Measurements from ENCODE around the gene LHPP.

LHPP gene

GRCh38 chr10:124422742-124423141 lies 38.9 kb upstream of the LHPP start:
- Histone ChIP-seq H3K14ac (ENCODE audit: low read length in 2 of 2) (no peak overlapping the region), H3K9ac (ENCODE audit: low read length) (no peak overlapping the region), H3K4me3 (ENCODE audit: insufficient read depth in 1 of 2, low read depth in 1 of 2, low read length in 2 of 2) (no peak overlapping the region), H2BK12ac (ENCODE audit: low read length in 2 of 2) (no peak overlapping the region), H3K18ac (ENCODE audit: low read depth in 1 of 2, low read length in 2 of 2) (no peak overlapping the region), H3K36me3 (ENCODE audit: control insufficient read depth in 1 of 2, insufficient read depth in 2 of 2, low read depth in 1 of 2, low read length in 2 of 2) (no peaks in the 10 kb centered on the region), H3K23ac (ENCODE audit: low read length in 2 of 2) (no peak overlapping the region), H2BK5ac (ENCODE audit: low read depth, low read length, poor library complexity, severe bottlenecking) (no peak overlapping the region), H2AFZ (ENCODE audit: low read depth, low read length) (no peak overlapping the region), H3K4ac (ENCODE audit: low read depth in 1 of 2, low read length in 2 of 2) (no peak overlapping the region), H3K79me1 (replicated peaks; ENCODE audit: low read length, poor library complexity, severe bottlenecking) (peaks cover 1% of the 10 kb centered on the region), H2BK15ac (ENCODE audit: low read depth, poor library complexity, severe bottlenecking) (no peak overlapping the region), H2BK120ac (ENCODE audit: low read depth, low read length) (no peak overlapping the region), H3K27me3 (ENCODE audit: control insufficient read depth in 1 of 2, insufficient read depth in 1 of 2, low read length in 2 of 2) (peaks cover 29 to 62% of the 10 kb centered on the region in 2 experiments), H2AK5ac (ENCODE audit: low read length, severe bottlenecking) (no peak overlapping the region), H3K4me2 (ENCODE audit: low read length, poor library complexity, severe bottlenecking) (no peak overlapping the region), H3K9me3 (ENCODE audit: control insufficient read depth, low read length) (no peaks in the 10 kb centered on the region), H3K4me1 (ENCODE audit: control insufficient read depth, insufficient read depth, low read depth, low read length) (peaks cover 3% of the 10 kb centered on the region), H3K27ac (ENCODE audit: low read length, poor library complexity, severe bottlenecking) (no peak overlapping the region), H4K91ac (ENCODE audit: low read length) (no peak overlapping the region), H4K8ac (ENCODE audit: low read length) (no peak overlapping the region)
- DNase-seq: no peak
- 80% methylated on average over 12 of the region's 12 CpGs for WGBS

GRCh38 chr10:124423813-124424212 lies 37.8 kb upstream of the LHPP start:
- no peak overlapping the region for H4K91ac ChIP-seq (ENCODE audit: low read length)
- H2BK120ac ChIP-seq (ENCODE audit: low read depth, low read length): no peak overlapping the region
- no peak overlapping the region for H2BK12ac ChIP-seq (ENCODE audit: low read length in 2 of 2)
- no peak overlapping the region for H2BK5ac ChIP-seq (ENCODE audit: low read depth, low read length, poor library complexity, severe bottlenecking)
- H3K9ac ChIP-seq (ENCODE audit: low read length): no peak overlapping the region
- no peak for DNase-seq
- no peak overlapping the region for H2AFZ ChIP-seq (ENCODE audit: low read depth, low read length)
- H3K36me3 ChIP-seq (ENCODE audit: control insufficient read depth in 1 of 2, insufficient read depth in 2 of 2, low read depth in 1 of 2, low read length in 2 of 2): no peaks in the 10 kb centered on the region
- H3K4me1 ChIP-seq (ENCODE audit: control insufficient read depth, insufficient read depth, low read depth, low read length): peaks cover 3% of the 10 kb centered on the region
- no peaks in the 10 kb centered on the region for H3K9me3 ChIP-seq (ENCODE audit: control insufficient read depth, low read length)
- H3K4ac ChIP-seq (ENCODE audit: low read depth in 1 of 2, low read length in 2 of 2): no peak overlapping the region
- no peak overlapping the region for H3K14ac ChIP-seq (ENCODE audit: low read length in 2 of 2)
- H3K4me2 ChIP-seq (ENCODE audit: low read length, poor library complexity, severe bottlenecking): no peak overlapping the region
- H2AK5ac ChIP-seq (ENCODE audit: low read length, severe bottlenecking): no peak overlapping the region
- WGBS: 100% methylated on average over 4 of the region's 5 CpGs
- peaks cover 37 to 72% of the 10 kb centered on the region in 2 experiments for H3K27me3 ChIP-seq (ENCODE audit: control insufficient read depth in 1 of 2, insufficient read depth in 1 of 2, low read length in 2 of 2)
- no peak overlapping the region for H4K8ac ChIP-seq (ENCODE audit: low read length)
- no peak overlapping the region for H3K18ac ChIP-seq (ENCODE audit: low read depth in 1 of 2, low read length in 2 of 2)
- H3K27ac ChIP-seq (ENCODE audit: low read length, poor library complexity, severe bottlenecking): no peak overlapping the region
- no peak overlapping the region for H3K4me3 ChIP-seq (ENCODE audit: insufficient read depth in 1 of 2, low read depth in 1 of 2, low read length in 2 of 2)
- H2BK15ac ChIP-seq (ENCODE audit: low read depth, poor library complexity, severe bottlenecking): no peak overlapping the region
- H3K23ac ChIP-seq (ENCODE audit: low read length in 2 of 2): no peak overlapping the region
- H3K79me1 ChIP-seq (replicated peaks; ENCODE audit: low read length, poor library complexity, severe bottlenecking): no peaks in the 10 kb centered on the region

GRCh38 chr10:124425227-124425962 lies 36.2 kb upstream of the LHPP start:
- no peaks in the 10 kb centered on the region for H3K36me3 ChIP-seq (ENCODE audit: control insufficient read depth in 1 of 2, insufficient read depth in 2 of 2, low read depth in 1 of 2, low read length in 2 of 2)
- no peak overlapping the region for H2AFZ ChIP-seq (ENCODE audit: low read depth, low read length)
- no peak overlapping the region for H3K9ac ChIP-seq (ENCODE audit: low read length)
- H3K14ac ChIP-seq (ENCODE audit: low read length in 2 of 2): no peak overlapping the region
- no peaks in the 10 kb centered on the region for H3K9me3 ChIP-seq (ENCODE audit: control insufficient read depth, low read length)
- no peak overlapping the region for H3K4me2 ChIP-seq (ENCODE audit: low read length, poor library complexity, severe bottlenecking)
- no peak overlapping the region for H4K91ac ChIP-seq (ENCODE audit: low read length)
- H3K23ac ChIP-seq (ENCODE audit: low read length in 2 of 2): no peak overlapping the region
- no peak overlapping the region for H3K18ac ChIP-seq (ENCODE audit: low read depth in 1 of 2, low read length in 2 of 2)
- no peak overlapping the region for H2BK12ac ChIP-seq (ENCODE audit: low read length in 2 of 2)
- H2BK5ac ChIP-seq (ENCODE audit: low read depth, low read length, poor library complexity, severe bottlenecking): no peak overlapping the region
- no peak for DNase-seq
- no peak overlapping the region for H3K27ac ChIP-seq (ENCODE audit: low read length, poor library complexity, severe bottlenecking)
- WGBS: 96% methylated on average over 3 of the region's 4 CpGs
- H3K4me1 ChIP-seq (ENCODE audit: control insufficient read depth, insufficient read depth, low read depth, low read length): no peaks in the 10 kb centered on the region
- H3K27me3 ChIP-seq (ENCODE audit: control insufficient read depth in 1 of 2, insufficient read depth in 1 of 2, low read length in 2 of 2): peaks cover 34 to 80% of the 10 kb centered on the region in 2 experiments
- no peak overlapping the region for H2BK120ac ChIP-seq (ENCODE audit: low read depth, low read length)
- no peak overlapping the region for H4K8ac ChIP-seq (ENCODE audit: low read length)
- H3K79me1 ChIP-seq (replicated peaks; ENCODE audit: low read length, poor library complexity, severe bottlenecking): no peaks in the 10 kb centered on the region
- H3K4ac ChIP-seq (ENCODE audit: low read depth in 1 of 2, low read length in 2 of 2): no peak overlapping the region
- H2BK15ac ChIP-seq (ENCODE audit: low read depth, poor library complexity, severe bottlenecking): no peak overlapping the region
- no peak overlapping the region for H2AK5ac ChIP-seq (ENCODE audit: low read length, severe bottlenecking)
- no peak overlapping the region for H3K4me3 ChIP-seq (ENCODE audit: insufficient read depth in 1 of 2, low read depth in 1 of 2, low read length in 2 of 2)

- WGBS: 100% methylated on average over 2 of the region's 3 CpGs
- H2BK15ac ChIP-seq (ENCODE audit: low read depth, poor library complexity, severe bottlenecking): no peak overlapping the region
- H3K4me1 ChIP-seq (ENCODE audit: control insufficient read depth, insufficient read depth, low read depth, low read length): no peaks in the 10 kb centered on the region
These were observed 33.3 kb upstream of the LHPP start for GRCh38 chr10:124428207-124428777.

More at GRCh38 chr10:124428207-124428777, 33.3 kb upstream of the LHPP start:
- Histone ChIP-seq H3K9me3 (ENCODE audit: control insufficient read depth, low read length) (no peaks in the 10 kb centered on the region), H2BK120ac (ENCODE audit: low read depth, low read length) (no peak overlapping the region), H2BK5ac (ENCODE audit: low read depth, low read length, poor library complexity, severe bottlenecking) (no peak overlapping the region), H3K23ac (ENCODE audit: low read length in 2 of 2) (no peak overlapping the region), H3K4me2 (ENCODE audit: low read length, poor library complexity, severe bottlenecking) (no peak overlapping the region), H2BK12ac (ENCODE audit: low read length in 2 of 2) (no peak overlapping the region), H3K79me1 (replicated peaks; ENCODE audit: low read length, poor library complexity, severe bottlenecking) (no peaks in the 10 kb centered on the region), H3K14ac (ENCODE audit: low read length in 2 of 2) (no peak overlapping the region), H3K27ac (ENCODE audit: low read length, poor library complexity, severe bottlenecking) (no peak overlapping the region), H3K4me3 (ENCODE audit: insufficient read depth in 1 of 2, low read depth in 1 of 2, low read length in 2 of 2) (no peak overlapping the region), H3K4ac (ENCODE audit: low read depth in 1 of 2, low read length in 2 of 2) (no peak overlapping the region), H2AK5ac (ENCODE audit: low read length, severe bottlenecking) (no peak overlapping the region), H3K18ac (ENCODE audit: low read depth in 1 of 2, low read length in 2 of 2) (no peak overlapping the region), H4K8ac (ENCODE audit: low read length) (no peak overlapping the region), H4K91ac (ENCODE audit: low read length) (no peak overlapping the region), H2AFZ (ENCODE audit: low read depth, low read length) (no peak overlapping the region), H3K27me3 (ENCODE audit: control insufficient read depth in 1 of 2, insufficient read depth in 1 of 2, low read length in 2 of 2) (peaks cover 23 to 65% of the 10 kb centered on the region in 2 experiments), H3K36me3 (ENCODE audit: control insufficient read depth in 1 of 2, insufficient read depth in 2 of 2, low read depth in 1 of 2, low read length in 2 of 2) (no peaks in the 10 kb centered on the region), H3K9ac (ENCODE audit: low read length) (no peak overlapping the region)
- DNase-seq: no peak
